ENCODE data around the gene FAM177B.
"Not testable (repeated sequence)": the region's sequence is repeated elsewhere in the genome, so short reads cannot be mapped to it uniquely, and the experiment has no call there.

FAM177B gene

DNA sequence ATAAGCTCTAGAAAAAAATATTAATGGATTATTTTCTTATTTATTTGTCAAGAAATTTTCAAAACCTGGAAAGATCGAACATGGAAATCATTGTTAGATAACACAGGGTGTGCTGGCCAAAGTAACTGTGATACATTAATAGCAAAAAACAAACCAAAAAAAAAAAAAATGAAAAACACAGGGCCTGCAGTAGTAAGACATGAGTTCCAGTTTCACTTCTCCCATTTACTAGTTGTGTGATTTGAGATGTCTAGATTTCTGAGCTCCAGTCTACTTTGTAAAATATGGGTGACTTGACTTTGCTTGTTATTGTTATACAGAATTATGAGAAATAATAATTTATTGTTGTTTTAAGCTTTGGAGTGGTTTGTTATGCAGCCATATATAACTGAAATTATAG lies 13.6 kb downstream of the FAM177B start:
- H3K9ac ChIP-seq (ENCODE audit: low read length), result no peak overlapping the region
- H3K27me3 ChIP-seq (ENCODE audit: control insufficient read depth, insufficient read depth, low read length), result no peaks in the 10 kb centered on the region
- no peaks in the 10 kb centered on the region for H3K4me1 ChIP-seq (ENCODE audit: control insufficient read depth, insufficient read depth, low read length)
- peaks cover 5% of the 10 kb centered on the region for H3K36me3 ChIP-seq (ENCODE audit: control insufficient read depth, insufficient read depth, low read length)
- no peak overlapping the region for H3K4me3 ChIP-seq (ENCODE audit: low read length)
- no peaks in the 10 kb centered on the region for H3K9me3 ChIP-seq (ENCODE audit: control insufficient read depth, low read length)

DNA sequence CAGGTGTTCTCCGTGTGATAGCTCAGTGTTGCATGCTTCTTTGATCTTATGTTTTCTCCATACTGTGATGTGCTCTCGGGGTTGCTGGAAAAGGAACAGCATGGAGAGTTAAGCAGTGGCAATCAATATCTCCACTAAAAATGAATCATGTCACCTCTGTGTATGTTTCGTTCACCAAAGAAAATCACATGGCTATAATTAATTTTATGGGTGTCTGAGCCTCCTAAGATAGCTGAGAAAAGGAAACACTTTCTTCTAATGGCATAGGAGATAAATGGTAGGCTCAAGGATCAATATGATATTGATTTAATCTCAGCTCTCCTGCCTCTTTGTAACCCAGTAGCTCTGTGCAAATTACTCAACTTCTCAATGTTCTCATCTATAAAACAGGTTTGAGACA lies 14.3 kb downstream of the FAM177B start:
- H3K9ac ChIP-seq (ENCODE audit: low read length), result no peak overlapping the region
- H3K4me3 ChIP-seq (ENCODE audit: low read length), result no peak overlapping the region
- peaks cover 5% of the 10 kb centered on the region for H3K36me3 ChIP-seq (ENCODE audit: control insufficient read depth, insufficient read depth, low read length)
- no peaks in the 10 kb centered on the region for H3K9me3 ChIP-seq (ENCODE audit: control insufficient read depth, low read length)
- H3K4me1 ChIP-seq (ENCODE audit: control insufficient read depth, insufficient read depth, low read length), result no peaks in the 10 kb centered on the region
- H3K27me3 ChIP-seq (ENCODE audit: control insufficient read depth, insufficient read depth, low read length), result no peaks in the 10 kb centered on the region

DNA sequence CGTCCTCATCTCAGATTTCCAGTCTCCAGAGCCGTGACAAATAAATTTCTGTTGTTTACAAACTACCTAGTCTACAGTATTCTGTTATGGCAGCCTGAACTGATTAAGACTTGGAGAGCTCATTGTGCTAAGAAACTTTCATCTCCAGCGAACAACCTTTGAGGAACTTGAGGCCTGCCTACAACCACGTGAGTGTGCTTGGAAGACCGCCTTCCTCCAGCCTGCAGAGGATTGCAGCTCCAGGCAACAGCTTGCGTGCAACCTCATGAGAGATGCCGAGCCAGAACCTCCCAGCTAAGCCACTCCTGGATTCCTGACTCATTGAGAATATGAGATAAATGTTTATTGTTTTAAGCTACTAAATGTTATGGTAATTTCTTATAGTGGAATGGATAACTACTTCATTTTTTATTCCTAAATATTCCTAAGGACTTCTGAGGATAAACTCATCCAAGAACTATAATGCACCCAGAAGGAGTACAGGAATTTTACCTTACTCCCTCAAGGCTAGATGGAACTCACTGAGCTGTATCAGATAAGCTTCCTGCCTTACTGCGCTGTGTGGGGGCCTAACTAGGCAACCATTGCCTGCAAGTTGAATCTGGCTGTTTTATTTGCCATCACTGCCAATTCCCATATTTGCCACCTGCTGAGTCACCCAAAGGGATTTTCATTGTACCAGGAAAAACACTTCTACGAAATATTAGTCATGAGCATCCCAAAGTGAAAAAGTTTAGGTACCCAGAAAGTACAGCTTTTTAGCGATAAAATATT lies 17.6 kb downstream of the FAM177B start:
- Histone ChIP-seq H3K27me3 (ENCODE audit: control insufficient read depth, insufficient read depth, low read length) (no peaks in the 10 kb centered on the region), H3K9ac (ENCODE audit: low read length) (no peak overlapping the region), H3K36me3 (ENCODE audit: control insufficient read depth, insufficient read depth, low read length) (no peaks in the 10 kb centered on the region), H3K9me3 (ENCODE audit: control insufficient read depth, low read length) (no peaks in the 10 kb centered on the region), H3K4me3 (ENCODE audit: low read length) (no peak overlapping the region), H3K4me1 (ENCODE audit: control insufficient read depth, insufficient read depth, low read length) (no peaks in the 10 kb centered on the region)

DNA sequence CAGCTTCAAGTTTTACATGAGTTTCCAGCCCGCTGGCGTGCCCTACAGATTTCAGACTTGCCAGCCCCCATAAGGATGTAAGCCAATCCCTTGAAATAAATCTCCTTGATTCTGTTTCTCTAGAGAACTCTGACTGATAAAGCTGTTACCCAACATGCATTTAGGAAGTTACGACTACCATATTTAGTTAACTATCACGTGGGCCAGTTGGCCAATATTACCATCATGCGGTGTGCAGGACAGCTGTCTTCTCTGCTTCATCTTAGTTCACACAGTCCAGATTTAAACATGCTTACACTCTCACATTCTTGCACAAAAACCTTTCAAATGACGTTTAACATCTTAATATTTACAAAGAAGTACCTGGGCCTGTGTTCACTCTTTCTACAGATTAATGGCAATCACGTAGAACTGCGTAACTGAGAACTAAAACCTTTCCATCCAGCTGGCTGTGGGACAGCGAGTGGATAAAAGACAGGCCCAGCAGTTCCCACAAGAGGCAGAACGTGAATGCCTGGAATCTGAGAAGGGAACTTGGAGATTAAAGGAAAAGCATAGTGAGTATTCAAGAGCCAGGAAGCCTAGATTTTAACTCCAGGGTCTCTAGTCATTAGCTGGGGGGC lies 20.8 kb downstream of the FAM177B start:
- H3K4me1 ChIP-seq (ENCODE audit: control insufficient read depth, insufficient read depth, low read length), result no peaks in the 10 kb centered on the region
- H3K9ac ChIP-seq (ENCODE audit: low read length), result no peak overlapping the region
- H3K4me3 ChIP-seq (ENCODE audit: low read length), result no peak overlapping the region
- H3K9me3 ChIP-seq (ENCODE audit: control insufficient read depth, low read length), result no peaks in the 10 kb centered on the region
- no peaks in the 10 kb centered on the region for H3K36me3 ChIP-seq (ENCODE audit: control insufficient read depth, insufficient read depth, low read length)
- H3K27me3 ChIP-seq (ENCODE audit: control insufficient read depth, insufficient read depth, low read length), result no peaks in the 10 kb centered on the region

DNA sequence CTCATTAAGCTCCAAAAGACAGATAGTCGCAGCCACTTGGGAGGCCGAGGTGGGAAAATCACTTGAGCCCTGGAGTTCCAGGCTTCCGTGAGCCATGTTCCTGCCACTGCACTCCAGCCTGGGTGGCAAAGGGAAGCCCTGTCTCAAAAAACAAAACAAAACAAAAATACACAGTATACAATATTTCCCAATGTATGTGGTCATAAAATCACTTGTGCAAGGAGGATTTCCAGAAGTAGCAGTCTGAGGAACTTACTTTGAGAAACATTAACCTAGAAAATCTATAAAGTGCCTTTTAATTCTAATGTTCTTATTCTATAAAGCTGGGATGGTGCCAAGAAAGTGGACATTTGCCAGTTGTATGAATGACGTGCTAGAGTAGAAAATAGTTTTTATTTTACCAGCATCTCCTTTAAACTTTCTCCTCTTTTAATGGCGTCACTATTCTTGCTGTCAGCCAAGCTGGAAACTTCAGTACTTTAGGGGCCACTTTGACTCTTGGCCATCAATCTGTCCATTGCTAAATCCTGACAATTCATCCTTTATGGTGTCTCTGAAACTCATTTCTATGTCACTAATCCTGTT lies 22.5 kb downstream of the FAM177B start:
- no peaks in the 10 kb centered on the region for H3K36me3 ChIP-seq (ENCODE audit: control insufficient read depth, insufficient read depth, low read length)
- no peak overlapping the region for H3K4me3 ChIP-seq (ENCODE audit: low read length)
- H3K27me3 ChIP-seq (ENCODE audit: control insufficient read depth, insufficient read depth, low read length), result no peaks in the 10 kb centered on the region
- H3K9ac ChIP-seq (ENCODE audit: low read length), result no peak overlapping the region
- H3K4me1 ChIP-seq (ENCODE audit: control insufficient read depth, insufficient read depth, low read length), result no peaks in the 10 kb centered on the region
- H3K9me3 ChIP-seq (ENCODE audit: control insufficient read depth, low read length), result no peaks in the 10 kb centered on the region

DNA sequence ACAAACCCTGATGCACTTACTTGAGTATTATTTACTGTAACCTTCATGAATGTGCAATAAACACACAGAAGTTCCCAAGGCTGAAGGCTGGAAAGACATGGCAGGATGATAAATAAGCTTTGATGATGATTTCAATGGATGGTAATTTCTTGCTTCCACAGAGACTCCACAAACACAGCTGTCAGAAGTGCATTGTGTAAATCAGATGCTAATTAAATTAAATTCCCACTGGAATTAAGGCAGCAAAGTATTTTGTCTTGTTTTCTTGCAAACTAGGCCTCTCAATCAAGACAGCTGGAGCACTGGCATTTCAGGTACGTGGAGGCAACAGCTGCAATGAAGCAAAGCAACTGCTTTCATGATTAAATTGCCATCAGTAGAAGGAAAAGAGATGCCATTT lies 24.1 kb downstream of the FAM177B start:
- H3K9me3 ChIP-seq (ENCODE audit: control insufficient read depth, low read length), result no peaks in the 10 kb centered on the region
- no peaks in the 10 kb centered on the region for H3K4me1 ChIP-seq (ENCODE audit: control insufficient read depth, insufficient read depth, low read length)
- H3K27me3 ChIP-seq (ENCODE audit: control insufficient read depth, insufficient read depth, low read length), result no peaks in the 10 kb centered on the region
- no peaks in the 10 kb centered on the region for H3K36me3 ChIP-seq (ENCODE audit: control insufficient read depth, insufficient read depth, low read length)
- H3K9ac ChIP-seq (ENCODE audit: low read length), result no peak overlapping the region
- H3K4me3 ChIP-seq (ENCODE audit: low read length), result no peak overlapping the region

DNA sequence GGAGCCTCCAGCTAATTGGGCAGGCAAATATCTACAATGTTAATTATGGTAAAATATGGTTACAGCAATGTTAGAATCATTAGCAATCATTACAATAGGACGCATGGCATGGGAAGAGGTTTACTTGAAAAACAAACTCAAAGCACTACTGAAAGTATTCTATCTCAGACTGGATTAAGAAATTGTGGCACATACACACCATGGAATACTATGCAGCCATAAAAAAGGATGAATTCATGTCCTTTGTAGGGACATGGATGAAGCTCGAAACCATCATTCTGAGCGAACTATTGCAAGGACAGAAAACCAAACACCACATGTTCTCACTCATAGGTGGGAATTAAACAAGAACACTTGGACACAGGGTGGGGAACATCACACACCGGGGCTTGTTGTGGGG lies 25.2 kb downstream of the FAM177B start:
- H3K9me3 ChIP-seq (ENCODE audit: control insufficient read depth, low read length); H3K9ac ChIP-seq (ENCODE audit: low read length); H3K4me3 ChIP-seq (ENCODE audit: low read length); H3K27me3 ChIP-seq (ENCODE audit: control insufficient read depth, insufficient read depth, low read length); H3K4me1 ChIP-seq (ENCODE audit: control insufficient read depth, insufficient read depth, low read length); H3K36me3 ChIP-seq (ENCODE audit: control insufficient read depth, insufficient read depth, low read length): not testable (repeated sequence)

DNA sequence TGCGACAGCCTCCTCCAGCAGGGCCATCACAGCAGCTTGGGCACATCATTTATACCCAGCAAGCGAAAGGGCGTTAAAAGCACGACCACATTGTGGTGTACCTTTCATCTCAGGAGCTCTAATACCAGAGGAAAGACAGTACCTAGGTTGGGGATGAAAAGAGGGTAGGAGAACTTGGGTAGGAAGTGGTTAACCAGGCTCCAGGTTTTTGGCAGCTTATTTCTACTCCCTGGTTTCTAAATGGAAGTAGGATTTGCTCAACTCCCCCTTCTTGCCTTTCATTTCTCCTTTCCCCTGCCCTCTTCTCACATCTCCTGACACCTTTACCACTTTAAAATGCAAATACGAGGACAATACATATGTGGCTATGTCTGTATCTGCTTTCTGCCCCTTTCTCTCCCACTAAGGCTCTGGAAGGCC lies 30.2 kb downstream of the FAM177B start:
- H3K36me3 ChIP-seq (ENCODE audit: control insufficient read depth, insufficient read depth, low read length), result no peaks in the 10 kb centered on the region
- H3K9me3 ChIP-seq (ENCODE audit: control insufficient read depth, low read length), result peaks cover 7% of the 10 kb centered on the region
- no peaks in the 10 kb centered on the region for H3K27me3 ChIP-seq (ENCODE audit: control insufficient read depth, insufficient read depth, low read length)
- H3K4me3 ChIP-seq (ENCODE audit: low read length), result no peak overlapping the region
- H3K9ac ChIP-seq (ENCODE audit: low read length), result no peak overlapping the region
- no peaks in the 10 kb centered on the region for H3K4me1 ChIP-seq (ENCODE audit: control insufficient read depth, insufficient read depth, low read length)

DNA sequence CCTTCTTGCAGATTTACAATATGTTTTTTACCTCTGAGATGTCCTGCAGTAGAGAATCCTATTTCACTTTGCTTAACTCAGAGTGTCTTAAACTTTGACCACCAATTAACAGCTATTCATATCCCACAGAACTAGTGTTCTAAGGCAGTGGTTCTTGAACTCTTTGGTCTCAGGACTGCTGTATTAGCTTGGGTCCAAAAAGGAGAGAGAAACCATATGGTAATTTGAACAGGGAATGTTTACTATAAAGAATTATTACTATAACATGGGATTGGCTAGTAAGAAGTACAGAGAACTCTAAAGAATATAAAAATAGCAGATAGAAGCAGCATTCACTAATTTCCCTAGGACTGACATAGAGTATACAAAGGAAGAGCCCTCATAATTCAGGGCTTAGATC lies 31.6 kb downstream of the FAM177B start:
- H3K4me3 ChIP-seq (ENCODE audit: low read length), result no peak overlapping the region
- H3K9me3 ChIP-seq (ENCODE audit: control insufficient read depth, low read length), result peaks cover 7% of the 10 kb centered on the region

DNA sequence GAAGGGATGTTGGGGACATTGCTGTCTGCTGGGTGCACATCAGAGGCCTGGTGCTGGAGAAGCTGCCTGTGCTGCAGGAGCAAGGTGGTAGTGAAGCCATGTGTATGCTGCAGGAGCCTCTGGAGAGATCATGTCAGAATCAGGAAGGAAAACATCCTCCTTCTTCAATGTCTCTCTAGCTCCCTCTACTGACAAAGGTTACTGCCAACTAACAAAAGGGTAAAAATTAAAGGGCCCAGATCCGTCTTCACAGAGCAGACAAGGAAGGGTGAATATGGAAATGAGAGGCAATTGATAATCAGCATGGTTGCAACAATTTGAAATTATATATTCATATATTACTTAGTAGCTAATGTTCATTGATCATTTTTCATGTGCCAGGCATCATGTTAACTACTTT lies 32.2 kb downstream of the FAM177B start:
- Histone ChIP-seq H3K4me1 (ENCODE audit: control insufficient read depth, insufficient read depth, low read length) (no peaks in the 10 kb centered on the region), H3K9me3 (ENCODE audit: control insufficient read depth, low read length) (peaks cover 7% of the 10 kb centered on the region), H3K9ac (ENCODE audit: low read length) (no peak overlapping the region), H3K27me3 (ENCODE audit: control insufficient read depth, insufficient read depth, low read length) (no peaks in the 10 kb centered on the region), H3K36me3 (ENCODE audit: control insufficient read depth, insufficient read depth, low read length) (no peaks in the 10 kb centered on the region), H3K4me3 (ENCODE audit: low read length) (no peak overlapping the region)

More for the DNA sequence above, 31.6 kb downstream of the FAM177B start:
- H3K9ac ChIP-seq (ENCODE audit: low read length), result no peak overlapping the region
- H3K4me1 ChIP-seq (ENCODE audit: control insufficient read depth, insufficient read depth, low read length), result no peaks in the 10 kb centered on the region
- H3K36me3 ChIP-seq (ENCODE audit: control insufficient read depth, insufficient read depth, low read length), result no peaks in the 10 kb centered on the region
- no peaks in the 10 kb centered on the region for H3K27me3 ChIP-seq (ENCODE audit: control insufficient read depth, insufficient read depth, low read length)

DNA sequence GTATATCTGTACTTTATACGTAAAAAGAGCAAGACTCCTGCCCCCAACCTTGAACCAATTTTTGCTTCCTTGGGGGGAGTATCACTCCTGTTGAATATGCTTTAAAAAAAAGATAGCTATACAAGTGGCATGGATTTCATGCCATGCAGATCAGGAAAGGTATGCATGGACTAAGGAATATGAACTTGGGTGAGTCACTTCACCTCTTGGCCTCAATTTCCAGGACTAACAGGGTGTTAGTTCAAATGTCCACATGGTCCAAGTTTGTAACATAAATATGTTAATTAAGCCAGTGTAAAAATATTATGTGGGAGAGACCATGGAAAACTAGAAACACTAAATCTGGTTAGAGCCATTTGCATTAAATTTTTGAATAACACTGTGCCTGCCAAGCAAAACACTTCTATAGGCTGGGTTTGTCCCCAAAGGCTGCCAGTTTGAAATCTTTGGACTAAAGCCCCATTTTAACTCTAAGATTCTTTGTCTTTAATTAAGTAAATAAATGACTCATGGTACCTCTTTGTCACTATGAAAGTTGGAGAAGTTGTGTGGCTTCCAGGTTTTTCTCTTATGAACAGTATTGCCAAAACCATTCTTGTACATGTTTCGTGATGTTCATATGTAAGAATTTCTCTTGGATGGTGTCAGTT lies 33.1 kb downstream of the FAM177B start:
- no peaks in the 10 kb centered on the region for H3K4me1 ChIP-seq (ENCODE audit: control insufficient read depth, insufficient read depth, low read length)
- no peak overlapping the region for H3K9ac ChIP-seq (ENCODE audit: low read length)
- peaks cover 7% of the 10 kb centered on the region for H3K9me3 ChIP-seq (ENCODE audit: control insufficient read depth, low read length)
- H3K4me3 ChIP-seq (ENCODE audit: low read length), result no peak overlapping the region
- no peaks in the 10 kb centered on the region for H3K27me3 ChIP-seq (ENCODE audit: control insufficient read depth, insufficient read depth, low read length)
- no peaks in the 10 kb centered on the region for H3K36me3 ChIP-seq (ENCODE audit: control insufficient read depth, insufficient read depth, low read length)

DNA sequence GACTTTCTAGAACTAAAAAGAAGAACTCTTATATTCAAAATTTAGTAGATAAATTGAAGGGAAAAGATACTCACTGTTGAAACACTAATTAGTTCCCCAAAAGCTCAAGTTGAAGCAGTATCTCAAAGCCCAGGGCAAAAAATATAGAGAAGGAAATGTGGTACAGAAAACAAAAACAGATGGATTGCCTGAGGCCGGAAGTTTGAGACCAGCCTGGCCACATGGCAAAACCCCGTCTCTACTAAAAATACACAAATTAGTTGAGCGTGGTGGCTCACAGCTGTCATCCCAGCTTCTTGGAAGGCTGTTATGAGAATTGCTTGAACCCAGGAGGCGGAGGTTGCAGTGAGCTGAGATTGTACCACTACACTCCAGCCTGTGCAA lies 36.0 kb downstream of the FAM177B start:
- no peak overlapping the region for H3K9ac ChIP-seq (ENCODE audit: low read length)
- H3K36me3 ChIP-seq (ENCODE audit: control insufficient read depth, insufficient read depth, low read length), result no peaks in the 10 kb centered on the region
- H3K9me3 ChIP-seq (ENCODE audit: control insufficient read depth, low read length), result peaks cover 7% of the 10 kb centered on the region
- no peak overlapping the region for H3K4me3 ChIP-seq (ENCODE audit: low read length)
- H3K4me1 ChIP-seq (ENCODE audit: control insufficient read depth, insufficient read depth, low read length), result no peaks in the 10 kb centered on the region
- H3K27me3 ChIP-seq (ENCODE audit: control insufficient read depth, insufficient read depth, low read length), result no peaks in the 10 kb centered on the region
